ENCODE measurements around the gene PTHLH.

Gene PTHLH
- 0 to 0.17 reads per million in 2 donors for total RNA-seq

DNA sequence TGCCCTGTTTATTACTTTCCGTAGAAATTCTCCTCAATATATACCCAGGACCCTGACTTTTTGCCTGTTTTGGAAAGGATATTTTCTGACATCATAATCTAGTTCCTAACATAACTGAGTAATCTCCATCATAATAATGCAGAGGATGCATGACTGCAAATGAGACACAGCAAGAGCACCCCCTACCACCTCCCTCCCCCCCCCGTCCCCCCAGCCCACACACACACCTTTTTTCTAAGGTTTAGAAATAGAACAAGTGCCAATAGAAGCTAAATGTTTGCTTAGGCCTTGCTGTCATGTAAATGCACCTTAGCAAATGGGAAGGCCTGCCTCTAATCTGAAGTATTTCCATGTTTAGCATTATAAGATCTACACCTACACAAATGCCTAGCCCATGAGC lies at the start of gene PTHLH:
TSS of gene PTHLH (minus strand) at position 13 of the 400 bp plus-strand sequence. CDS start 3,239 bp downstream, outside the sequence.
- DNase-seq = no peak

DNA sequence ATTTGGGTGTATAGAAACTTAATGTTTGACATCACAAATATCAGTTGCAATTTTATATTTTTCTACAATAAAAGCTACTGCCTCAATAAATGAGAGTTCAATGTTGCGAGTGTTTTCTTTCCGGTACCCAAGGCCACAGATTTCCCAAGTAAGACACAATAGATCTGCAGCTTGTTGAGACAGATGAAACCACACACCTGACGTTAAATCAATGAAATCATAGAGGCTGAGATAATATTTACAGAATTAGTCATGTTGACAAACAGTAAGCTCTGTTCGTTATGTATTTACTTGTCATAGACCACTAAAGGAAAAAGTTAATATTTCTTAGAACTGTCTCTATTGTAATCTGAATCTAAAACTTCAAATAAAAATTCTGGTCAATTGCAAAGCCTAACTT lies 49.2 kb upstream of the PTHLH start:
- no peak for DNase-seq

GRCh38 chr12:28017873-28018255 lies 45.3 kb upstream of the PTHLH start:
- no peak for DNase-seq

- no peak for DNase-seq
These were observed 44.8 kb upstream of the PTHLH start for GRCh38 chr12:28017126-28017872.

DNA sequence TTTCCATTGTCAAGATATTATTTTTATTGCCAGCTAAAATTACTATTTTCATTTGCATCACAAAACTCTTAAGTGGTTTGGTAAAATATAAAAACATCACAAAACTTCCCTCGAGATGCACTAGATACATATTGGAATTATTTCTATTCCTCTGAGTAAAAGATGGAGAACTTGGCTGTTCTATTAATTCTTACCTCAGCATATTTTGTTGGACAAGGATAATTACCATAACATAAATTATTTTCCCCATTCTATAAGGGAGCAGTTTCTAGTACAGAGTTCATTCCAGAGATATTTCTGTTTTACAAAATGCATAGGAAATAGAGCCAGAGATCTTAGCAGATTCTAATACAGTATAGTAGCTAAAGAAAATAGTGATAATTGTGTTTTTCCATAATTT lies 42.6 kb upstream of the PTHLH start:
- no peak for DNase-seq

DNA sequence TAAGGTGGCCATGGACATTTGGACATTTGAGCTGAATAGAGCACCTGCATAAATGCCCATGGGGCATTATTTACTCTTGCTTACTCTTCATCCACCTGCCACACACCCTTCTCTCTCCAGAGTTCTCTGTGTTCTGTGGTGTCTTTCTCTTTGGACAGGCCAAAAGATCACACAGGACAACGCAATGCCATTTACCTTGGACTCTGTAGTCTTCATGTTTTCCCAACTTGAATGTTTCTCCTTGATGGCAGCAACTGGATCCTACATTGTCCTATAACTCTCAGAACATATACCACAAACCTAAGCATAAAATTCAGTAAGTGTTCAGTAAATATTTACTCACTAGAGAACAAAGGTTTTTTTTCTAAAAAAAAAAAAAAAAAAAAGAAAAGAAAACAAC lies 41.7 kb upstream of the PTHLH start:
- DNase-seq = no peak

DNA sequence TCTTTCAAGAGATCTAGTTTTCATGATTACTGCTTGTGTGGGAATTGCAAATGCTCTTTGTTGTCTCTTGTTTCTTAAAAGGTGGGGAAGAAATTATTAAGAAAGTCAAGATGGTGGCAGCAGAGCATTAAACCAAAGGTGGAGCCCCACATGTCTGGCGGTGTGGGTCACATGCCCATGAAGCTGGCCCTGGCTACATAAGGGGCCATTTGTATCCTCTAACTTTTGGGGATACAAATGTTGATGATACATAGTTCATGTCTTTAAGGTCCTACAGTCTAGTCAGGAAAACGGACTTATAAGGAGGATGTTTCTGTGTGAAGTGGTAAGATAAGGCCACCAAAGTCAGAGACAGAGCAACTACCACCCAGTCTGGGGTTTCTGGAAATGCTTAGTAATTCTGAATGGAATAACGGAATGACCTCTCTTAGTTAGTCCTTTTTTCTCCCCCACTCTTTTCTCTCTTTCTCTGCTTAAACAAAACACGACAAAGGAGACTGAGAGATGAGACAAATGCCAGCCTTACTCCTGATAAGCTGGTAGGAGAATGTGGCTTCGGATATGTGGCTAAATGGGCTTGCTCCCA lies 39.9 kb upstream of the PTHLH start:
- DNase-seq = no peak

DNA sequence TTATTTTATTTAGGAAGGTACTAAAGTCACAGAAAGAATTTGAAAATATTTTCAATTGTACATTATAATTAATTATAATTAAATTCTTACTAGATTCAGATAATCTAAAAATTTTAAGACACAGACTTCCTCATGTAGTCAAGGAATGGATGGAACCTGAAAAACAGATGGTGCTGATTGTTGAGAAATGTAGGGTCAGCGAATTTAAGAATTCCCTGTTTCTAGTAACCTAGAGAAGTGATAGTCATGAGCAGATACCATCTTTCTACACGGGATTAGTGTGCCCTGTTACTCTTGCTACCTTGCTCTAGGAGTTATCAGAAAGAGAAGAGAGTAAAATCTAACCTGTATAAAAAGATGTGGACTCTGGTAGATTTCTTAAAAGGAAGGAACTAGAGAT lies 37.5 kb upstream of the PTHLH start:
- DNase-seq = no peak

GRCh38 chr12:27999970-28000369 lies 27.4 kb upstream of the PTHLH start:
- DNase-seq = no peak

DNA sequence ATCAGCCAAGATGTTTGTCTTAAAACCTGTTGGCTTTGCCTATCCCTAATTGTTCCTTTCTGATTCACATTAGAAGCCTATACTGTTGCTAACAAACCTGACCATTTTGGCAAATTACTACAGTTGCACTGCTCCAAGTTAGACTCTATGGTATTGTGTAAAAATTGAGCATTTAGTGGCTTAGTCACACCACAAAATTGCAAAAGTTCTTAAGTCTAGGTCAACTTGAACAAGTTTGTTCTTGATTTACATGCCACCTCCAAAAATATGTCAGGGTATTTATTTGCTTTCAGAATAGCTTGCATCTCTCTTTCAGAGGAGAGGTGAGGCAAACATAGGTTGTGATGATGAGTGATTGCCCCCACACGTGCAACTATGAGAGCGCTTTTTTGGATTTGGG lies 27.0 kb upstream of the PTHLH start:
- DNase-seq = no peak

GRCh38 chr12:27998658-27999057 lies 26.1 kb upstream of the PTHLH start:
- no peak for DNase-seq

DNA sequence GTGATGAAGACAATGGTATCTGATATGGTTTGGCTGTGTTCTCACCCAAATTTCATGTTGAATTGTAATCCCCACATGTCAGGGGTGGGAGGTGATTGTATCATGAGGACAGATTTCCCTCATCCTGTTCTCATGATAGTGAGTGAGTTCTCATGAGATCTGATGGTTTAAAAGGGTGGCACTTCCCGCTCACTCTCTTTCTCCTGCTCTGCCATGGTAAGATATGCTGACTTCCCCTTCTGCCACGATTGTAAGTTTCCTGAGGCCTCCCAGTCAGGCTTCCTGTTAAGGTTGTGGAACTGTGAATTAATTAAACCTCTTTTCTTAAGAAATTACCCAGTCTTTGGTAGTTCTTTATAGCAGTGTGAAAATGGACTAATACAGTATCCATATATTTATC lies 25.6 kb upstream of the PTHLH start:
- no peak for DNase-seq

DNA sequence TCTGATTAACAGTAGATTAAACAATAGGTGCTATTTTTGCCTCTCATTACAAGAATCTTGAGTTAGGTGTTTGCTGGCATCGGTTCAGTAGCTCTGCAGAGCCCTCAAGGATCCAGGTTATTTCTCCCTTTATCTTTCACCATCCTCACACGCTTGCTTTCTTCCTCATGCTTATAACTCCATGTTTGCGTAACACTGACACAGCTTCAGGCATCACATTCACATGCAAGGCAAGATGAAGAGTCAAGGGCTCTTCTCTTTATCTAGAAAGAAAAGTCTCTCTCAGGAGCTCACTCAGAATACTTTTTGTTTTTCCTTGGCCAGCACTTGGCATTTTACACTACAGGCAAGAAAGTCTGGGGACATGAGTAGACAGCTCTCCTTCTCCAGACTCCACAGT lies 24.2 kb upstream of the PTHLH start:
- no peak for DNase-seq

DNA sequence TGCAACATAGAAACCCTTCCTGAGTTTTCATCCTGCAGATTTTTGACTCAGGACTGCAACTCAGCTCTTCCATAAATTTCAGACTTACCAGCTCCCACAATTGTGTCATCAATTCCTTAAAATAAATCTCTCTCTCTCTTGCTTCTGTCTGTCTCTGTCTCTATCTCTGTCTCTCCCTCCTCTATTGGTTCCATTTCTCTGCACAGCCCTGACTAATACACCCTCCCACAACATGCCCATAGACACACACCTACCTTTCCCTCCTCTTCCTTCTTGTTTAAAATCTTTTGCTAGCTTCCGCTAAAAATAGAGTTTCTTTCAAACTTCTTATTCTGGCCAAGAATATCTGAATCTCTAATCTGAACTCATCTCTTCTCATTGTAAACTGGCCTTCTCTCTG lies 22.9 kb upstream of the PTHLH start:
- no peak for DNase-seq

DNA sequence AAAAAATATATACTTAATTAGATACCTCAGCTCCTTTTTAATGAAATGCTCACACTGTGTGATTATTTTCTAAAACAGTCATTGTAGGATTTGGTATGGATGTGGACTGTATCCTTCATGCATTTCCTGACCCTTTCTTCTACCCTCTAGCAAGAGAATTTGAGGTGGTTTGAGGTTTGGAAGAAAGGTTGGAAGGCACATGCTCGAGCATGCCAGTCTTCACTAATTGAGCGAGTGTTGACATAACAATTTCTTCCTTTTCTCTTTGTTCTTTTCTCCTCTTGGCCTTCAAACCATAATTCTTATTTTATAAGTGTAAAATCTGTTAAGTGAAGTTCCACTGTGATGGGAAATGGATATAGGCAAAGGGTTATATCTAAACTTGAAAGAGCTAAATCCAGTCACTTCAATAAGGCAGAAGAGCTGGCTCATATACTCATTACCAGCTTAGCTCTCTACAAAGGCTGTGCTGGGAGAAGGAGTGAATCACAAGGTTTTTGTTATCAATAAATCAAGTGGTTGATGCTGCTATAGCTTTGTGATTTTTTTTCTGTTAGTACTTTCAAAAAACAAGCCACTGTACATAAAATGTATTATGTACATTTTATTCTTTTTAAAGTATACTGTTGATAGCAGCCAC lies 16.2 kb upstream of the PTHLH start:
- DNase-seq = no peak

GRCh38 chr12:27987331-27987730 lies 14.8 kb upstream of the PTHLH start:
- DNase-seq = no peak

- DNase-seq = no peak
These were observed 11.7 kb upstream of the PTHLH start for GRCh38 chr12:27984275-27984674.

- no peak for DNase-seq
These were observed 10.4 kb upstream of the PTHLH start for GRCh38 chr12:27982951-27983350.

GRCh38 chr12:27982385-27982784 lies 9.9 kb upstream of the PTHLH start:
- DNase-seq = no peak

DNA sequence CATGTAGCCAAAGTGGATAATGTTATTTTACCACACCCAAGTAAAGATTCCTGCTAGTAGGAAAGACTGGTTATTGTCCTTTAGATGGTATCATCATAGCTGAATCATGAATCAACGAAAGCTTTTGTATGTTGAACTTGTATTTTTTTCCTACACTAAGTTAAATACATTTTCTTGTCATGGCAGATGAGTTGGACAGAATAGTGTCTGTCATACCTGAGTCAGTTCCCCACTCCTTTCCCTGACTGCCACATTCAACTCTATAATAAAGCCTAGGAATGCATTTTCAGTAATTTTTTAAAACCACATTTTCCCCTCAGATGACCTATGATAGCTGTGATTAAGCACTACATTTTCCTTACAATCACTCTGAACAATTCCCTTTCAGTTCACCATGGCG lies 9.3 kb upstream of the PTHLH start:
- no peak for DNase-seq

- DNase-seq = no peak
These were observed 6.6 kb upstream of the PTHLH start for GRCh38 chr12:27979145-27979544.

GRCh38 chr12:27975222-27976136 lies 2.9 kb upstream of the PTHLH start:
- DNase-seq = no peak

- no peak for DNase-seq
These were observed 2.2 kb upstream of the PTHLH start for GRCh38 chr12:27974735-27975221.
